CD14-positive monocyte (primary cell): ENCODE data around the gene STARD13. TPM values are rescaled to one million over a fixed set of nuclear protein-coding genes. Genes with fewer than 3 reads are reported as not detected.

Source experiments
- DNase-seq, 3 donors: peaks; one replicate each; pipeline ENCODE4 v3.0.0-alpha.2; 2011 to 2022
- H2AFZ ChIP-seq: 2 replicates; pipeline ENCODE4 v1.6.0; 2012; ENCODE audit warnings: mild to moderate bottlenecking, low read depth, low read length, inconsistent platforms; ENCODE audit not compliant: insufficient read depth, poor library complexity, severe bottlenecking
- H3K27ac ChIP-seq, 2 donors: 1 replicate in 1 of 2; 2 replicates in 1 of 2; pipeline ENCODE4 v1.5.1; 2012 to 2013; ENCODE audit warnings: low read length in 2 of 2, control low read depth in 1 of 2, inconsistent platforms in 1 of 2, low read depth in 1 of 2, mild to moderate bottlenecking in 1 of 2
- H3K27me3 ChIP-seq, 2 donors: one replicate each; pipeline versions ENCODE4 v1.6.0 to v1.6.1; 2011 to 2013; ENCODE audit warnings: low read length in 2 of 2; ENCODE audit not compliant: control insufficient read depth in 2 of 2, insufficient read depth in 2 of 2
- H3K36me3 ChIP-seq, 2 donors: replicated peaks in 1 of 2; 1 replicate in 1 of 2; 2 replicates in 1 of 2; pipeline versions ENCODE4 v1.5.1 to v1.6.1; 2012 to 2013; ENCODE audit warnings: low read length in 2 of 2, control low read depth in 1 of 2, inconsistent platforms in 1 of 2, mild to moderate bottlenecking in 1 of 2; ENCODE audit not compliant: insufficient read depth in 2 of 2, control insufficient read depth in 1 of 2
- H3K4me1 ChIP-seq, 2 donors: 1 replicate in 1 of 2; 2 replicates in 1 of 2; pipeline versions ENCODE4 v1.5.1 to v1.6.1; 2012 to 2013; ENCODE audit warnings: low read length in 2 of 2, control low read depth in 1 of 2, inconsistent platforms in 1 of 2, mild to moderate bottlenecking in 1 of 2, moderate library complexity in 1 of 2; ENCODE audit not compliant: insufficient read depth in 2 of 2, control insufficient read depth in 1 of 2
- H3K4me2 ChIP-seq: replicated peaks from 2 replicates; pipeline ENCODE3; 2012; ENCODE audit warnings: low read length, moderate library complexity, mild to moderate bottlenecking; ENCODE audit not compliant: poor library complexity, severe bottlenecking; ENCODE audit errors: extremely low read depth
- H3K4me3 ChIP-seq, 3 experiments: fragments of 200-600 bp in 1 of 3; sonication (generic) in 1 of 3; replicated peaks in 1 of 3; 1 replicate in 2 of 3; 2 replicates in 1 of 3; pipeline ENCODE4 v1.5.1; 2011 to 2013; ENCODE audit warnings: low read length in 3 of 3, mild to moderate bottlenecking in 3 of 3, control low read depth in 2 of 3, low read depth in 2 of 3, inconsistent platforms in 1 of 3, moderate library complexity in 1 of 3
- H3K79me2 ChIP-seq: 2 replicates; pipeline ENCODE4 v1.6.0; 2012; ENCODE audit warnings: mild to moderate bottlenecking, control low read depth, inconsistent platforms, low read length, moderate library complexity; ENCODE audit not compliant: insufficient read depth
- H3K9ac ChIP-seq: 2 replicates; pipeline ENCODE4 v1.6.0; 2017; ENCODE audit warnings: low read length, mild to moderate bottlenecking; ENCODE audit not compliant: insufficient read depth, poor library complexity, severe bottlenecking
- H3K9me3 ChIP-seq, 2 donors: replicated peaks in 1 of 2; 1 replicate in 1 of 2; 2 replicates in 1 of 2; pipeline versions ENCODE4 v1.5.1 to v1.6.1; 2012 to 2013; ENCODE audit warnings: low read length in 2 of 2, control low read depth in 1 of 2; ENCODE audit not compliant: control insufficient read depth in 1 of 2, insufficient read depth in 1 of 2
- H4K20me1 ChIP-seq: 2 replicates; pipeline ENCODE4 v1.6.0; 2012; ENCODE audit warnings: mild to moderate bottlenecking, low read length, control low read depth, moderate library complexity; ENCODE audit not compliant: insufficient read depth
- H3K27ac Mint-ChIP-seq, 7 donors: one replicate each; pipeline ENCODE4 v1.8.0; 2020; ENCODE audit warnings: mild to moderate bottlenecking in 7 of 7, mixed read lengths in 7 of 7, moderate library complexity in 6 of 7, inconsistent platforms in 2 of 7
- H3K27me3 Mint-ChIP-seq, 3 donors: one replicate each; pipeline ENCODE4 v1.8.0; 2021 to 2022; ENCODE audit warnings: low read depth in 3 of 3, mild to moderate bottlenecking in 3 of 3, mixed read lengths in 3 of 3, moderate library complexity in 3 of 3, inconsistent platforms in 1 of 3
- H3K36me3 Mint-ChIP-seq, 2 donors: one replicate each; pipeline ENCODE4 v1.8.0; 2020; ENCODE audit warnings: mixed read lengths in 2 of 2, inconsistent platforms in 1 of 2, mild to moderate bottlenecking in 1 of 2
- H3K4me1 Mint-ChIP-seq: one replicate; pipeline ENCODE4 v1.8.0; 2020; ENCODE audit warnings: mild to moderate bottlenecking, mixed read lengths
- H3K4me3 Mint-ChIP-seq, 2 donors: one replicate each; pipeline ENCODE4 v1.8.0; 2020; ENCODE audit warnings: mild to moderate bottlenecking in 2 of 2, mixed read lengths in 2 of 2, moderate library complexity in 1 of 2
- H3K9me3 Mint-ChIP-seq, 7 donors: one replicate each; pipeline ENCODE4 v1.8.0; 2020 to 2022; ENCODE audit warnings: mixed read lengths in 7 of 7, mild to moderate bottlenecking in 6 of 7, moderate library complexity in 6 of 7, inconsistent platforms in 2 of 7
- CTCF ChIP-seq: fragments of 200-600 bp; IDR thresholded peaks from one replicate; pipeline ENCODE4 v1.8.0; 2022; ENCODE audit warnings: antibody characterized with exemption, mild to moderate bottlenecking
- WGBS: methylation state at CpG from one replicate; pipeline ENCODE4 v1.1.5; 2013; ENCODE audit warnings: missing lambda C conversion rate; ENCODE audit not compliant: insufficient coverage; 5-methylcytosine and 5-hydroxymethylcytosine counted together
- intact Hi-C, 2 donors: fragments of 100-400 bp; cut with micrococcal nuclease; formaldehyde crosslinking; loops; one replicate each; pipeline versions ENCODE4 v1.15.0 to v1.15.1; 2023
- polyA plus RNA-seq, 3 donors: library from polyadenylated mRNA; depleted of rRNA in 1 of 3; unstranded in 2 of 3; stranded (reverse) in 1 of 3; fragments of 300-500 nt in 2 of 3; fragments of >200 nt in 1 of 3; fragmentation: Illumina TruSeq in 2 of 3; gene quantifications; 1 replicate in 2 of 3; 2 replicates in 1 of 3; pipeline ENCODE4 v1.2.3, GENCODE V29; 2012 to 2021

Gene STARD13
- polyA plus RNA-seq, 3 donors, result 0.37 to 0.69 (median 0.60) TPM

DNA sequence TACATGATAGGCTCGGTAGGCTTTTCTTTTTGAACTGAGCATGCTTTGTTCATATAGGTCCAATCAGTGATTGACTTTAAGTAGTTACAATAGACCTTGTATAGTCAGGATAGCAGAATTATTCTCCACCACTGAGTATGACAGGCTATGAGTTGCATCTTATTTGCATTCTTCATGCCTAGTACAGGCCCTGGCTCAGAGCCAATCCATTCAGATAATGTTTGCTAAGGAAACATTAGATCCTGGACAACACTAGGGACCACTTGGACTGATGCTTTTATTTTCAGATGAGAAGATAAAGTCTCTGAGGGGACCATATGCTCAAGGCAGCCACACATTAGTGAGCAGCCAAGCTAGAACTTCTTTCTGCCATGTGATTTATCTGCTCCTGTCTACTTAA lies 135.4 kb downstream of the STARD13 start:
- H3K36me3 Mint-ChIP-seq, result no peaks in the 10 kb centered on the region
- H3K27ac ChIP-seq, result no peak overlapping the region
- no peak overlapping the region for H3K4me3 ChIP-seq
- H3K27me3 Mint-ChIP-seq, result peaks cover 0 to 3% (median 0%) of the 10 kb centered on the region in 3 donors
- no peaks in the 10 kb centered on the region for H3K4me1 Mint-ChIP-seq
- H2AFZ ChIP-seq, result no peak overlapping the region
- H3K4me1 ChIP-seq, result no peaks in the 10 kb centered on the region
- no peak overlapping the region for H3K4me3 Mint-ChIP-seq
- H3K9me3 ChIP-seq, result no peaks in the 10 kb centered on the region
- intact Hi-C loops, result no loop called here
- WGBS, result no CpG with 5 or more reads among the region's 1 CpG
- H3K9ac ChIP-seq, result no peak overlapping the region
- H3K79me2 ChIP-seq, result no peaks in the 10 kb centered on the region
- no peak overlapping the region for H3K27ac Mint-ChIP-seq
- TF ChIP-seq CTCF, result no peak
- H4K20me1 ChIP-seq, result no peaks in the 10 kb centered on the region
- no peak overlapping the region for H3K4me2 ChIP-seq
- H3K27me3 ChIP-seq, result no peaks in the 10 kb centered on the region
- H3K9me3 Mint-ChIP-seq, result peaks cover 0 to 3% (median 1%) of the 10 kb centered on the region in 7 donors
- no peak for DNase-seq
- no peaks in the 10 kb centered on the region for H3K36me3 ChIP-seq

GRCh38 chr13:33147832-33148231 lies 137.7 kb downstream of the STARD13 start:
- H3K79me2 ChIP-seq, result no peaks in the 10 kb centered on the region
- no peak overlapping the region for H3K4me3 ChIP-seq
- H4K20me1 ChIP-seq, result no peaks in the 10 kb centered on the region
- H3K36me3 Mint-ChIP-seq, result no peaks in the 10 kb centered on the region
- H3K4me3 Mint-ChIP-seq, result no peak overlapping the region
- intact Hi-C loops, result no loop called here
- WGBS, result 100% methylated on average over 2 of the region's 3 CpGs
- no peak overlapping the region for H3K9ac ChIP-seq
- H3K27ac ChIP-seq, result no peak overlapping the region
- H2AFZ ChIP-seq, result no peak overlapping the region
- peaks cover 0 to 17% (median 4%) of the 10 kb centered on the region in 7 donors for H3K9me3 Mint-ChIP-seq
- H3K27ac Mint-ChIP-seq, result no peak overlapping the region
- DNase-seq, result no peak
- H3K4me1 ChIP-seq, result no peaks in the 10 kb centered on the region
- no peaks in the 10 kb centered on the region for H3K4me1 Mint-ChIP-seq
- no peak overlapping the region for H3K4me2 ChIP-seq
- no peaks in the 10 kb centered on the region for H3K36me3 ChIP-seq
- no peak for TF ChIP-seq CTCF
- H3K27me3 Mint-ChIP-seq, result peaks cover 0 to 3% (median 0%) of the 10 kb centered on the region in 3 donors
- no peaks in the 10 kb centered on the region for H3K9me3 ChIP-seq
- H3K27me3 ChIP-seq, result no peaks in the 10 kb centered on the region
